GM21576 (cell line): Measurements from ENCODE around the gene FLT3.
"Not testable (repeated sequence)": the region's sequence is repeated elsewhere in the genome, so short reads cannot be mapped to it uniquely, and the experiment has no call there.

Experiments
- ATAC-seq: cut with Tn5 transposase; IDR thresholded peaks from one replicate; pipeline ENCODE4 v1.9.1; 2021; ENCODE audit warnings: mild to moderate bottlenecking, moderate library complexity; ENCODE audit not compliant: unreplicated experiment

The FLT3 gene

DNA sequence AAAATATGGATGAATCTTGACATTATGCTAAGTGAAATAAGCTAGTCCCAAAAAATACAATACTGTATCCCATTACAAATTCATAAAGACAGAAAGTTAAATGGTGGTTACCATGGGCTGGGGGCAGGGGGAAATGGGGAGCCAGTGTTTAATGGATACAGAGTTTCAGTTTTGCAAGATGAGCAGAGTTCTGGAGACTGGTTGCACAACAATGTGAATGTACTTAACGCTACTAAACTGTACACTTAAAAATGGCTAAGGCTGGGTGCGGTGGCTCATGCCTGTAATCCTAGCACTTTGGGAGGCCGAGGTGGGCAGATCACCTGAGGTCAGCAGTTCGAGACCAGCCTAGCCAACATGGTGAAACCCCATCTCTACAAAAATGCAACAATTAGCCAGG lies 1.5 kb upstream of the FLT3 start:
- ATAC-seq = not testable (repeated sequence)

GRCh38 chr13:28099396-28100149 lies 803 bp downstream of the FLT3 start:
- no peak for ATAC-seq

- no peak for ATAC-seq
Observed at GRCh38 chr13:28097503-28097902, 2.9 kb downstream of the FLT3 start.

DNA sequence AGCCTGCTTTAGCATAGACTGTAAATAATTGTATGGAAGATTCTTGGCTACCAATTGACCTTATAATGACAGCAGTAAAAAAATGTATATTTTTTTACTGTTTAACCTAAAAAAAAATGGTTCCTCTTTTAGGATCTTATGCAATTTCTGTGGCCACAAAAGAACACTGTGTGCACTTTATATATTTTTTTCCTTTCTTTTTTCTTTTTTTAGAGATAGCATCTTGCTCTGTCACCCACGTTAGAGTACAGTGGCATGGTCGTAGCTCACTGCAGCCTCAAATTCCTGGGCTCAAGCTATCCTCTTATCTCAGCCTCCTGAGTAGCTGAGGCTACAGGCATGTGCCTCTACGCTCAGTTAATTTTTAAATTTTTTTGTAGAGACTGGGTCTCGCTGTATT lies 6.1 kb downstream of the FLT3 start:
- ATAC-seq = no peak

- no peak for ATAC-seq
Observed at GRCh38 chr13:28093881-28094280, 6.5 kb downstream of the FLT3 start.

DNA sequence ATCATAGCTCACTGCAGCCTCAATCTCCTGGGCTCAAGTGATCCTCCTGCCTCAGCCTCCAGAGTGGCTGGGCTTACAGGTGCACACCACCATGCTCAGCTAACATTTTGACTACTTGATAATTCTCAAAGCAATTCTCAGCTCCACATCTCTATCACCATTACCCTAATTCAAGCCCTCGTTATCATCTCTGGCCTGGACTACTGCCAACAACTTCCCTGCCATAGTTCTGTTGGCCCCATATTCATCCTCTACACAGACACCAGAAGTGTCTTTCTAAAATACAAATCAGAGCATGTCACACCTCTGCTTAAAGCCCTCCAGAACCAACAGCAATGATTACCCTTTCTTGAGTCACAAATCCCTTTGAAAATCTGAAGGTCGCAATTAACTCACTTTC lies 7.9 kb downstream of the FLT3 start:
- ATAC-seq = no peak

DNA sequence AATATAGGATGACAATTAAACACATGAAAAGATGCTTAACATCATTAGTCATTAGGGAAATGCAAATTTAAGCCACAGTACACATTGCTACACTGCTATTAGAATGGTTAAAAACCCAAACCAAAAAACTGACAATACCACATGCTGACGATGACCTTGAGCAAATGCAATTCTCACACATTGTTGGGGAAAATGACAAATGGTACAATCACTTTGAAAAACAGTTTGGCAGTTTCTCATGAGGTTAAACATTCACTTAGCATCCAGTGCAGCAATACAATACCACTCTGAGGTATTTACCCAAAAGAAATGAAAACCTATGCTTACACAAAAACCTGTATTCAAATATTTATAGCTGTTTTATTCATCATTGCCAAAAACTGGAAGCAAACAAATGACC lies 11.3 kb downstream of the FLT3 start:
- no peak for ATAC-seq

DNA sequence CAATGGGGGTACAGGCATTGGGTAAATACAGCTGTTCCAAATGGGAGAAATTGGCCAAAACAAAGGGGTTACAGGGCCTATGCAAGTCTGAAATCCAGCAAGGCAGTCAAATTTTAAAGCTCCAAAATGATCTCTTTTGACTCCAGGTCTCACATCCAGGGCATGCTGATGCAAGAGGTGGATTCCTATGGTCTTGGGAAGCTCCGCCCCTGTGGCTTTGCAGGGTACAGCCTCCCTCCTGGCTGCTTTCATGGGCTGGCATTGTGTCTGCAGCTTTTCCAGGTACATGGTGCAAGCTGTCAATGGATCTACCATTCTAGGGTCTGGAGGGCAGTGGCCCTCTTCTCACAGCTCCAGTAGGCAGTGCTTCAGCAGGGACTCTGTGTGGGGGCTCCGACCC lies 22.6 kb downstream of the FLT3 start:
- ATAC-seq = not testable (repeated sequence)

DNA sequence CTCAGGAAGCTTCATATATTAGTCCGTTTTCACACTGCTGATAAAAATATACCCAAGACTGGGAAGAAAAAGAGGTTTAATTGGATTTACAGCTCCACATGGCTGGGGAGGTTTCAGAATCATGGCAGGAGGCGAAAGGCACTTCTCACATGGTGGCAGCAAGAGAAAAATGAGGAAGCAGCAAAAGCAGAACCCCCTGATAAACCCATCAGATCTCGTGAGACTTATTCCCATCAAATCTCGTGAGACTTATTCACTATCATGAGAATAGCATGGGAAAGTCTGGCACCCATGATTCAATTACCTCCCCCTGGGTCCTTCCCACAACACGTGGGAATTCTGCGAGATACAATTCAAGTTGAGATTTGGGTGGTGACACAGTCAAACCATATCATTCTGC lies 23.1 kb downstream of the FLT3 start:
- ATAC-seq = no peak

DNA sequence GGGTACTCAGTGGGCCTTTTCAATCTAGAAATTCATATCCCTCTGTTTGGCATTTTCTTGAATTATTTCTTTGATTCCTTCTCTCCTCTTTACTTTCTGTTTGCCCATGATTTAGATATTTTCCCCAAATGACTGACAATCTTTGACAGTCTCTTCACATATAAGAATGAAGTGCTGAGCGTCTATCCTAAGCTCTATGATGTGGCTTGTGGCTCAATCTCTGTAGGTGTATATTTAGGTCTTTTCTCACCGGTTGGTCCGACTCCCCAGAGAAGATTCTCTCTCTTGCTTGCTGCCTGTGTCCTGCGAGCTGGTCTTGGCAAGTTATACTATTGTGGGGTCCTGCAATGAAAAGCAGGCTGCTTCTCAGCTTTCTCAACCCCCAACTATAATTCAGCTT lies 29.0 kb downstream of the FLT3 start:
- no peak for ATAC-seq

DNA sequence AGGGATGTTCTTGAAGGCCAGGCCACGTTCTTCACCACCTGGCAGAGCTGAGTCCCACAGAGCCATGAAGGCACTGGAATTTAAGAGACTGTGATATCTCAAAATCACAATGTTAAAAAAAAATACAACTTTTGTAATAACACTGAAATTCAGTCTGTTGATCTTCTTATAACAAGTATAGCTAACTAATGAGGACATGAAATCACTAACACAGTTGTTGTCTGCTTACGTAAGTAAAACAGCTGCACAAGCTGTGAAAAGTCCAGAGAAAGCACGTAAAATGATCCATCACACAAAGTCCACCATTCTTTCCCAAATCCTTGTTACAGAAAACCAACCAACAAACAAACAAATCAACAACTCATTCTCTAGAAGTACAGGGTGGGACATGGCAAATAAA lies 32.9 kb downstream of the FLT3 start:
- ATAC-seq = no peak

DNA sequence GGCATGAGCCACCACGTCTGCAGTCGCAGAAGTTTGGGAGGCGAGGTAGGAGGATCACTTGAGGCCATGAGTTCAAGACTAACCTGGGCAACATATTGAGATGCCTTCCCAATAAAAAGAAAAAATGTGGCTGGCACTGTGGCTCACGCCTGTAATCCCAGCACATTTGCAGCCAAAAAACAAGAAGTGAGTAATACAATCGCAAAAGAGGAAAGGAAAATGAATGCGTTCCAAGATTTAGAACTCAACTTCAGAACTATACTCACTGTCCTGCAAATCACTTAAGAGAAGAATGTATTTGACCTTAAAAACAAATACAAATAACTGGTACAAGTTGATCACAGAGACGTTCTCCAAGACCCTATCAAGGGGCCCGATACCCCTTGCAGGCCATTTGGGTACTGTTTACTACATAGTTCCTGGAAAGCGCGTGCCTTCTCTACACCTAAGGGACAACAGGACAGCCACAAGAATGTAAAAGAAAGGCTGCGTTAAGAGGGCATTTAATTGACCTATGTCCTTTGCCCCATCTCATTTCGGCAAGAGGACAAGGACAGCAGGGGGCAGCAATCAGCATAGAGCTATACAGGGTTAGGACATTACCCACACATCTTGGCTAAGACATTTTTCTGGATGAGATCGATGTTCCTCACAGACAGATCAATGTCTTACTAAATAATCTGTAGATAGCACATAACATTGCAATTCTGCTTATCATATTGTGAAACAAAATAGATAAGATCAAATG lies 41.3 kb downstream of the FLT3 start:
- no peak for ATAC-seq

DNA sequence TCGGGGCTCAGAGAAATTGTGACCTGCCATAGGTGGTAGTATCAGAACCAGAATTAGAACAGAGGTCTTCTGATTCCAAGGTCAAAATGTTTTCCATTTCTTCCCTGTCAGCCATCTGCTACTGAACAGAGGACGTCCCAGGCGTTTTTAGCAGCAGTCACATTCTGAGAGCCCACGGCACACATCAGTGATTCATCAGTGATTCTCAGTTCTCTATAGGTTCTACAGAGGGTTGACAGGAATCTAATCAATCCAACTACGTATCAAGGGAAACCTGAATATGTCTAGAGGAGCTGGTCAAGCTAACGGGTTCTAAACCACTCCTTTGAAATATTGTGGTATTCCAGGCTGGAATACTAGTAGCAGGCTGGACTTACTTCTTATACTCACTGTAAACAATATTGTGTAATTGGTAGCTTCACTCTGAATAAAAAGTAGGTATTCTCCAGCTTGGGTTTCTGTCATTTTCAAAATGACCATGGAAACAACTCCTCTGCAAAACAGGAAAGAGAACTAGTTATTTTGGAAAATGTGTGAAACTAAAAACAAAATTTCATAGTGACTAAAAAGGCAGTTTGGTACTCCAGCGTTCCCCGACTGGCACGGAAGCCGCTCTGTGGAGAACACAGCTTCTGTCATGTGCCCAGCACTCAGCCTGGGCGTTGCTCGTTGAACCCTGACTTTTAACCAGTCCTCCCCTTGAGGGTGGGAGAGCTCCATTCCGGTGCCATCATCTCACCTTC lies 43.2 kb downstream of the FLT3 start:
- peak; percentile 70 for ATAC-seq

DNA sequence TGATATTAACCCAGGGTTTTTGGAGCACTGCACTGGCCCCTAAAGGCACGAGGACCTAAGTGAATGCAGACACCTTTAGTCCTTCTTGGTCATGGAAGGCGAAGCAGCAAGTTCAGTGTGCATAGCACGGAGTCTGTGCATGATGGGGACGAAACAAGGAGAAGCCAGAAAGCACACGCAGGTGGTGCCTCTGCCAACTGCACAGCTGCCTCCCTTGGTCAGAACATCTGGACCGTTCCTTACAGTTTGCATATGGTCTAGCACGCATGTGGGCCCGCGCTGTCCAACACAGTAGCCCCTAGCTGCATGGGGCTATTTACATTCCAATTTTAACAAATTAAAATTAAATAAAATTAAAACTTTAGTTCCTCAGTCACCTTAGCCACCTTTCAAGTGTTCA lies 44.0 kb downstream of the FLT3 start:
- no peak for ATAC-seq

DNA sequence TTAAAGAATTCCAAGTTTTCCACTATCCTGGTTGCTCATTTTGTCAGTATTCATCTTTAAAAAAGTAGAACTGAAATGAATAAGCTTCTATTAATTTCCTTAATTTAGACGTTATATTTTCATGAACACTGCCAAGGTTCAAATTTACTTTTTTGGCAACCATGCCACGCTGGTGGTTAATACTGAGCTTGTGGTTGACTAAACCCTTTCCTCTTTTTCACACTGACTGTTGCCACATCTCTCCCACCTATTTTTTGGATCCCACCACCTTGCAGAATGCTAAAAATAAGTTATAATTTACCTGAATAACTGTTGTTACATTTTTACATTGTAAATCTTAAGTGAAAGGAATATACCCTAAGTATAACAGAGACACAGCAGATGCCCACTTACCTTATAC lies 45.0 kb downstream of the FLT3 start:
- no peak for ATAC-seq

DNA sequence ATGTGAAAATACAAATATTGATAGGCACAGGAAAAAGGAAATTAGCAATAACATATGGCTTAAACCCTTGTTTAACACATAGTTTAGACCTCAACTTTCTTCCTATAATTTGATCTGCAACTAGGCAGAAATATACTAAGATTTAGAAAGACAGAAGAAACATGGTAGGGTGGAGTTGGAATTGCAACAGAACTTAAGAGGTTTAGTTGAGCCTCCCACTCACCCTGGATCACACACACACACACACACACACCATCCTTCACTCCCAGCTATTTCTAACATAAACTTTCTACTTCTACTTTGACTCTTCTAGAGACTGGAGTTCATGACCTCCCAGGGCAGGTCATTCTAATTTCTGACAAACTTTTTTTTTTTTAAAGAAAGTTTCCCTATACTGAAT lies 47.4 kb downstream of the FLT3 start:
- no peak for ATAC-seq

DNA sequence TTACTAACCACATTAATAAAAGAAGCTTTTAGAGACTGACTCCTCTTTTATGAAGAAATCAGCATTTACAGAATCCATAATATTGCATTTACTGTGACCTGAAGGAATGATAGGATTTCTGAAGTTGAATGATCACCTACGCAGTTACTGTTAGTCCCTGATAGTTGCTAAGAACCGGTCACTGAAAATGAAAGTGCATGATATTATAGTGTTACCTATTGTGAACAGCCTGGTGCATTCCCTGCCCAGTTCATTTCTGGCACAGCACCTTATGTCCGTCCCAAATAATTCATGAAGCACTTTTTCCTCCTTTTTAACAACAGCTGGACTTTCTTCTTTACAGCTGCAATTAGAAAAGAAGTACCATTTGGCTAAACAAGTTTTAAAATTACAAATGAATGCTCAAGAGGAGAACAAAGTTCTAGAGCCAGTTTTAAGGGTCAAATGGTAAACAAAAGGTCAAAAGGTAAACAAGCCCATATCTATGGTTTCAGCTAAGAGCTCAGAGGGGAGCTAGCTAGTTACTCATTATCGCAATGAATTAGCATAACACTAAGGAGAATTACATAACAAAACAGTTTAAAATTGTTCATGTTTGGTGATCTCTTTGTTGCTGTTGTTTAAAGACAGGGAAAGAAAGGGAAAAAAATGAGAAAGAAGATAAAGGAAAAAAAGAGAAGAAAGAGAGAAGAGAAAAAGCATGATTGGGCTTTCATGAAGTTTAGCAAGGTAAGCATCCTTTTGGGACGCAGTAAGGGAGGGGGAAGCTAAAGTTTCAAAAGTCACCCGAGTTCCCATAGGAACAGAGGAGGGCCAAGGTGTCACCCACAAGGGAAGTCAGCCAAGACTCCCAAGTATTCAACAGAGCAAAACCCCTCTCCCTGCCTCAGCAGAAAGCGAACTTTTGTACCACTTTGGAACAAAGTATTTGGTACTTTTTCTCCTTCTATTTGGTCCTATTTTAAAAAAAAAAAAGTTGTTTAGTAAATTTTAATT lies 50.2 kb downstream of the FLT3 start:
- peak; percentile 47 for ATAC-seq

- ATAC-seq = no peak
Observed at GRCh38 chr13:28049215-28049614, 51.2 kb downstream of the FLT3 start.

DNA sequence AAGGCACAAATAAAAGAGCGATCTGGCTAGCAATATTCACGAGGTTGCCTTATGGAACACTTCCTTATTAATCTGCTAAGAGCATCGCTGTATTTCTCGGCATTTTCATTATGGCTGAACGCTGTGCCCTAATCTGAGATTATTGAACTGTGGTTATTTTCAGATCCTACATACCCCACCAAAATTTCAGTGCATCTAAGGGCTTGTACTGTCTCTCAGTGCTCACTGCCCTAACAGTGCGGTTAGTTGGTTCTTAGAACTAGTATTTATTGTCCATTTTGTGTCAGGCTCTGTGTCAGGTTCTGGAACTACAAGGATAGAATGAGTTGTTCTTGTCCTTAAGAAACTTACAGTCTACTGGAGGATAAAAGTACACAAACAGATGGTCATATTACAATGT lies 51.6 kb downstream of the FLT3 start:
- ATAC-seq = no peak

DNA sequence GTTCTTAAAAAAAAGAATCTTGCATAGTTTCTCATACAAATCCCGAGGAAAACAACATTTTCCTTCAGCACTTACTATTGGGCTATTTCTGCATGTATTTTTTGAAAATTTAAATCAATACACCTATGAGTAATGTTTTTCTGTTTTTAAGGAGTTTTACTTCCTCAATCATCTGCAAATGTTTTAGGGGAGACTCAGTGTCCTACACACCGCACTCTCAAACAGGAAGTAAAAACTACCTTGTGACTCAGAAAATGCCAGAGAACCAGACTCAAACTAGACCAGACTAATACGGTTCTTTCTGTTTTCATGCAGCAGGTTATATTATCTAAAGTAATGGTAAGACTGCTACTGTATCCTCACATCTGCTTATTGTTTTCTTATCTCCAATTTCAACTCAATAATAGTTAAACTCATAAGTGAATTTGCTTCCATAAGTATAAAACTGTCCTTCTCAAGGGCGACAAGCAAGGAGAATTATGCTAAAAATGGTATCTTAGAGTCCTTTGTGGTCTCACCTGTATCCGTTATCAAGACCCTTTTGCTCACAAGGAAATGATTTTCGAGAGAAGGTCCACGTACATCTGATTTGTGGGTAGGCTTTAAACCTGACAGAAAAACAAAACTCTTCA lies 52.5 kb downstream of the FLT3 start:
- ATAC-seq = peak; percentile 87
